HEK293 (cell line): Measurements from ENCODE around the gene DDAH1.

Experiments
- CTCF ChIA-PET: fragments of 350-600 bp; formaldehyde crosslinking; extraction: SDS; loops from one replicate; lab custom pipeline; 2021; ENCODE audit warnings: antibody characterized with exemption; lab: Yijun Ruan, JAX
- POLR2A ChIA-PET: fragments of 300-600 bp; formaldehyde crosslinking; extraction: SDS; loops from one replicate; lab custom pipeline; 2020; ENCODE audit warnings: antibody characterized with exemption, inconsistent platforms; lab: Yijun Ruan, JAX
- H3K27ac ChIP-seq: fragments of 200-500 bp; sonication (Bioruptor generic); 2 replicates; pipeline ENCODE4 v1.5.1; 2014; ENCODE audit warnings: low read depth, low read length, control low read depth, inconsistent platforms; ENCODE audit errors: extremely low read depth
- H3K36me3 ChIP-seq, 2 experiments: fragments of 200-500 bp in 1 of 2; sonication (Bioruptor generic) in 1 of 2; 1 replicate in 1 of 2; 2 replicates in 1 of 2; pipeline ENCODE4 v1.5.1; 2014 to 2017; ENCODE audit warnings: inconsistent platforms in 2 of 2, low read length in 2 of 2; ENCODE audit not compliant: control insufficient read depth in 2 of 2, insufficient read depth in 1 of 2
- H3K4me1 ChIP-seq: fragments of 200-500 bp; sonication (Bioruptor generic); 2 replicates; pipeline ENCODE4 v1.5.1; 2014; ENCODE audit warnings: mild to moderate bottlenecking, low read length, inconsistent platforms; ENCODE audit not compliant: control insufficient read depth, insufficient read depth
- H3K4me3 ChIP-seq: 2 replicates; pipeline ENCODE4 v1.5.1; 2011; ENCODE audit warnings: low read depth, mild to moderate bottlenecking, control low read depth, low read length, moderate library complexity
- H3K9me3 ChIP-seq: fragments of 200-500 bp; sonication (Bioruptor generic); 2 replicates; pipeline ENCODE4 v1.5.1; 2014; ENCODE audit warnings: low read depth, low read length, inconsistent platforms; ENCODE audit not compliant: control insufficient read depth, insufficient read depth
- BCL6B ChIP-seq: fragments of 450-650 bp; formaldehyde crosslinking; IDR thresholded peaks from 2 replicates; pipeline ENCODE4 v1.5.1; 2017; ENCODE audit warnings: missing biosample characterization, missing genetic modification characterization
- IKZF3 ChIP-seq: fragments of 450-650 bp; IDR thresholded peaks from 2 replicates; pipeline ENCODE4 v1.5.0; 2018; ENCODE audit warnings: missing biosample characterization, mild to moderate bottlenecking, missing genetic modification characterization, moderate library complexity
- PBX3 ChIP-seq: sonication (generic); formaldehyde crosslinking; IDR thresholded peaks from 2 replicates; pipeline ENCODE4 v1.8.1; 2022; ENCODE audit warnings: mild to moderate bottlenecking, moderate library complexity, missing genetic modification reagents
- PRDM1 ChIP-seq: fragments of 450-650 bp; formaldehyde crosslinking; IDR thresholded peaks from 2 replicates; pipeline ENCODE4; 2016; ENCODE audit warnings: missing biosample characterization, missing genetic modification characterization
- ZNF138 ChIP-seq: fragments of 450-650 bp; formaldehyde crosslinking; IDR thresholded peaks from 2 replicates; pipeline ENCODE4 v1.5.1; 2016; ENCODE audit warnings: missing biosample characterization, missing genetic modification characterization, borderline replicate concordance
- ZNF18 ChIP-seq: fragments of 450-650 bp; formaldehyde crosslinking; IDR thresholded peaks from 2 replicates; pipeline ENCODE4 v1.5.1; 2016; ENCODE audit warnings: missing biosample characterization, missing genetic modification characterization
- ZNF280D ChIP-seq: fragments of 450-650 bp; formaldehyde crosslinking; IDR thresholded peaks from 2 replicates; pipeline ENCODE4 v1.5.1; 2016; ENCODE audit warnings: missing biosample characterization, missing genetic modification characterization
- ZNF549 ChIP-seq: fragments of 450-650 bp; IDR thresholded peaks from 2 replicates; pipeline ENCODE4 v1.5.1; 2018; ENCODE audit warnings: missing biosample characterization, missing genetic modification characterization, mild to moderate bottlenecking, inconsistent platforms, moderate library complexity
- ZNF610 ChIP-seq: fragments of 450-650 bp; formaldehyde crosslinking; IDR thresholded peaks from 2 replicates; pipeline ENCODE4 v1.5.1; 2016; ENCODE audit warnings: missing biosample characterization, missing genetic modification characterization, borderline replicate concordance
- ZSCAN4 ChIP-seq: fragments of 450-650 bp; formaldehyde crosslinking; IDR thresholded peaks from 2 replicates; pipeline ENCODE4 v1.5.1; 2017; ENCODE audit warnings: missing biosample characterization, missing genetic modification characterization

DDAH1 gene

GRCh38 chr1:85502171-85502570 is 37.2 kb upstream of the DDAH1 start:
- Histone ChIP-seq H3K36me3 (no peaks in the 10 kb centered on the region), H3K27ac (no peak overlapping the region), H3K4me3 (no peak overlapping the region), H3K9me3 (no peaks in the 10 kb centered on the region), H3K4me1 (no peaks in the 10 kb centered on the region)
- ChIA-PET CTCF (interaction anchor here (0.8 to 1.6 kb wide), 8 partner anchors 8 to 190 kb away, joined by 3 to 5 read pairs (median 4); no protein-coding TSS in a partner anchor), POLR2A (interaction anchor here (1.2 to 1.4 kb wide), 2 partner anchors 37 to 165 kb away, joined by 3 read pairs; partner anchors contain the start of gene DDAH1)
- TF ChIP-seq PRDM1 (tag by site-specific recombination) (no peak), PBX3 (CRISPR knock-in tag) (no peak), ZNF280D (tag by site-specific recombination) (no peak), ZNF138 (tag by site-specific recombination) (no peak), ZNF18 (no peak), ZNF549 (tag by site-specific recombination) (no peak), ZNF610 (tag by site-specific recombination) (no peak), BCL6B (tag by site-specific recombination) (no peak)

GRCh38 chr1:85501355-85501898 is 36.5 kb upstream of the DDAH1 start:
- Histone ChIP-seq H3K4me1 (no peaks in the 10 kb centered on the region), H3K36me3 (no peaks in the 10 kb centered on the region)

More at GRCh38 chr1:85501355-85501898, 36.5 kb upstream of the DDAH1 start:
- ChIA-PET CTCF (interaction anchor here (0.6 to 1.2 kb wide), 4 partner anchors 38 to 193 kb away, joined by 3 to 11 read pairs (median 3); no protein-coding TSS in a partner anchor), POLR2A (interaction anchor here (1.2 kb wide), 1 partner anchor 164 kb away, joined by 3 read pairs; no protein-coding TSS in a partner anchor)
- TF ChIP-seq IKZF3 (tag by site-specific recombination): no peak
- no peak for TF ChIP-seq ZSCAN4 (tag by site-specific recombination)
- no peak overlapping the region for H3K27ac ChIP-seq
- H3K9me3 ChIP-seq: no peaks in the 10 kb centered on the region
- no peak overlapping the region for H3K4me3 ChIP-seq
